Coronary artery (tissue), 2 donors: Measurements from ENCODE around the gene DCAF6.

Experiments
- DNase-seq: peaks from one replicate; pipeline ENCODE4 v3.0.0-alpha.2; 2017; ENCODE audit warnings: low spot score
- H3K27ac ChIP-seq, 2 donors: fragments of 200-600 bp; sonication (generic); one replicate each; pipeline ENCODE4 v1.5.1; 2016 to 2019
- H3K4me3 ChIP-seq: fragments of 200-600 bp; sonication (generic); 2 replicates; pipeline ENCODE4 v1.5.1; 2016; ENCODE audit warnings: mild to moderate bottlenecking, moderate library complexity
- CTCF ChIP-seq: fragments of 200-600 bp; sonication (generic); IDR thresholded peaks from one replicate; pipeline ENCODE4 v1.5.1; 2019; ENCODE audit warnings: antibody characterized with exemption

The DCAF6 gene

GRCh38 chr1:168032029-168032428, 95.5 kb downstream of the DCAF6 start:
- TF ChIP-seq CTCF = no peak
- H3K27ac ChIP-seq = no peak overlapping the region
- no peak for DNase-seq
- H3K4me3 ChIP-seq = no peak overlapping the region

GRCh38 chr1:168035345-168035744, 98.9 kb downstream of the DCAF6 start:
- DNase-seq = no peak
- Histone ChIP-seq H3K27ac (no peak overlapping the region), H3K4me3 (no peak overlapping the region)
- TF ChIP-seq CTCF = no peak

- H3K27ac ChIP-seq = no peak overlapping the region
- H3K4me3 ChIP-seq = no peak overlapping the region
- TF ChIP-seq CTCF = no peak
- DNase-seq = no peak
These were observed 105.9 kb downstream of the DCAF6 start for GRCh38 chr1:168042362-168042761.

GRCh38 chr1:168045311-168045710, 108.8 kb downstream of the DCAF6 start:
- no peak for DNase-seq
- TF ChIP-seq CTCF = no peak
- no peak overlapping the region for H3K4me3 ChIP-seq
- no peak overlapping the region for H3K27ac ChIP-seq

GRCh38 chr1:168050307-168050706, 113.8 kb downstream of the DCAF6 start:
- no peak for DNase-seq
- no peak overlapping the region for H3K4me3 ChIP-seq
- no peak overlapping the region for H3K27ac ChIP-seq
- TF ChIP-seq CTCF = no peak

GRCh38 chr1:168050880-168051279, 114.4 kb downstream of the DCAF6 start:
- no peak for TF ChIP-seq CTCF
- no peak overlapping the region for H3K27ac ChIP-seq
- H3K4me3 ChIP-seq = no peak overlapping the region
- DNase-seq = no peak

GRCh38 chr1:168053681-168054080, 117.2 kb downstream of the DCAF6 start:
- no peak overlapping the region for H3K27ac ChIP-seq
- no peak for DNase-seq
- H3K4me3 ChIP-seq = no peak overlapping the region
- no peak for TF ChIP-seq CTCF
